Endothelial cell of umbilical vein (primary cell): Measurements from ENCODE around the gene CHCHD3.

Experiments used
- CTCF ChIP-seq, 2 donors: IDR thresholded peaks; 1 replicate in 1 of 2; 2 replicates in 1 of 2; pipeline ENCODE4 v1.5.1; 2011; ENCODE audit warnings: low read length in 2 of 2, mild to moderate bottlenecking in 2 of 2, moderate library complexity in 2 of 2, control low read depth in 1 of 2, inconsistent platforms in 1 of 2, low read depth in 1 of 2; ENCODE audit not compliant: insufficient read depth in 1 of 2; ENCODE audit errors: extremely low read depth in 1 of 2
- EZH2 ChIP-seq: IDR thresholded peaks from 2 replicates; pipeline ENCODE4 v1.6.1; 2012; ENCODE audit warnings: borderline replicate concordance, low read depth, mild to moderate bottlenecking, moderate library complexity, low read length, inconsistent platforms; ENCODE audit not compliant: severe bottlenecking
- JUN ChIP-seq: IDR thresholded peaks from 2 replicates; pipeline ENCODE4 v1.6.1; 2011; ENCODE audit warnings: borderline replicate concordance, low read depth; ENCODE audit not compliant: insufficient read length, insufficient read depth
- MAX ChIP-seq: IDR thresholded peaks from 2 replicates; pipeline ENCODE4 v1.6.1; 2011; ENCODE audit not compliant: insufficient read depth, insufficient read length
- POLR2A ChIP-seq: IDR thresholded peaks from 2 replicates; pipeline ENCODE4 v1.6.1; 2012; ENCODE audit warnings: low read depth, mild to moderate bottlenecking, control low read depth, low read length
- POLR2AphosphoS5 ChIP-seq: IDR thresholded peaks from 2 replicates; pipeline ENCODE4 v1.6.1; 2012; ENCODE audit warnings: low read depth, mild to moderate bottlenecking, control low read depth, low read length, moderate library complexity; ENCODE audit not compliant: insufficient read depth

- TF ChIP-seq CTCF (IDR thresholded peaks at IDR 0.05; ENCODE audit: extremely low read depth in 1 of 2, insufficient read depth in 1 of 2, low read depth in 1 of 2, low read length in 2 of 2) (no peak), EZH2 (no peak), POLR2AphosphoS5 (no peak), POLR2A (no peak), JUN (no peak), MAX (no peak)
Observed at GRCh38 chr7:132857703-132858102, 224.2 kb downstream of the CHCHD3 start.
